H9 (cell line): ENCODE data around the gene C2orf68. TPM values are rescaled to one million over a fixed set of nuclear protein-coding genes. Genes with fewer than 3 reads are reported as not detected.

Experiments used
- DNase-seq: peaks from one replicate; pipeline ENCODE4 v3.0.0-alpha.2; 2017
- H2AFZ ChIP-seq: one replicate; pipeline ENCODE4 v1.6.1; 2013; ENCODE audit warnings: mild to moderate bottlenecking, low read length, control low read depth, moderate library complexity
- H2AK5ac ChIP-seq: 2 replicates; pipeline ENCODE4 v1.6.1; 2013; ENCODE audit warnings: low read length, control low read depth, mixed read lengths; ENCODE audit not compliant: insufficient read length
- H2BK120ac ChIP-seq: one replicate; pipeline ENCODE4 v1.6.1; 2013; ENCODE audit warnings: low read depth, mild to moderate bottlenecking, low read length, control low read depth, inconsistent platforms; ENCODE audit not compliant: poor library complexity, severe bottlenecking
- H2BK12ac ChIP-seq: 2 replicates; pipeline ENCODE4 v1.6.1; 2013; ENCODE audit warnings: low read length, control low read depth, mixed read lengths, low read depth; ENCODE audit not compliant: insufficient read length
- H2BK15ac ChIP-seq: 2 replicates; pipeline ENCODE4 v1.6.1; 2013; ENCODE audit warnings: low read depth, low read length, control low read depth
- H2BK20ac ChIP-seq: one replicate; pipeline ENCODE4 v1.6.1; 2013; ENCODE audit warnings: low read depth, mild to moderate bottlenecking, low read length, control low read depth, inconsistent platforms; ENCODE audit not compliant: poor library complexity, severe bottlenecking
- H2BK5ac ChIP-seq: 2 replicates; pipeline ENCODE4 v1.6.1; 2013; ENCODE audit warnings: low read length, control low read depth, mixed read lengths; ENCODE audit not compliant: insufficient read length
- H3K14ac ChIP-seq: 2 replicates; pipeline ENCODE4 v1.6.1; 2013; ENCODE audit warnings: low read length, control low read depth; ENCODE audit not compliant: insufficient read depth
- H3K18ac ChIP-seq: 2 replicates; pipeline ENCODE4 v1.6.1; 2013; ENCODE audit warnings: low read depth, mild to moderate bottlenecking, mixed read lengths, low read length, control low read depth; ENCODE audit not compliant: insufficient read length
- H3K23ac ChIP-seq: 2 replicates; pipeline ENCODE4 v1.6.1; 2013; ENCODE audit warnings: low read length, control low read depth, mixed read lengths, low read depth; ENCODE audit not compliant: insufficient read length
- H3K23me2 ChIP-seq: 2 replicates; pipeline ENCODE4 v1.6.1; 2013; ENCODE audit warnings: low read depth, mild to moderate bottlenecking, mixed read lengths, low read length, control low read depth; ENCODE audit not compliant: insufficient read length, poor library complexity, severe bottlenecking
- H3K27ac ChIP-seq: 2 replicates; pipeline ENCODE4 v1.5.1; 2013; ENCODE audit warnings: low read length, control low read depth, mixed read lengths, low read depth; ENCODE audit not compliant: insufficient read length
- H3K27me3 ChIP-seq: 2 replicates; pipeline ENCODE4 v1.6.1; 2013; ENCODE audit warnings: low read length, control low read depth, inconsistent platforms; ENCODE audit not compliant: insufficient read depth
- H3K4ac ChIP-seq: 2 replicates; pipeline ENCODE4 v1.6.1; 2013; ENCODE audit warnings: low read depth, mild to moderate bottlenecking, control low read depth, inconsistent platforms, low read length, moderate library complexity
- H3K4me1 ChIP-seq: 2 replicates; pipeline ENCODE4 v1.6.1; 2013; ENCODE audit warnings: low read length, control low read depth, inconsistent platforms; ENCODE audit not compliant: insufficient read depth
- H3K4me2 ChIP-seq: 2 replicates; pipeline ENCODE4 v1.6.1; 2013; ENCODE audit warnings: low read length, control low read depth, mixed read lengths; ENCODE audit not compliant: insufficient read length, insufficient read depth
- H3K56ac ChIP-seq: 2 replicates; pipeline ENCODE4 v1.6.1; 2013; ENCODE audit warnings: low read depth, mild to moderate bottlenecking, mixed read lengths, low read length, control low read depth; ENCODE audit not compliant: insufficient read length
- H3K79me1 ChIP-seq: 2 replicates; pipeline ENCODE4 v1.6.1; 2013; ENCODE audit warnings: low read depth, mild to moderate bottlenecking, moderate library complexity, low read length, control low read depth, inconsistent platforms; ENCODE audit not compliant: insufficient read depth, poor library complexity, severe bottlenecking
- H3K79me2 ChIP-seq: 2 replicates; pipeline ENCODE4 v1.6.1; 2013; ENCODE audit warnings: low read length, control low read depth, inconsistent platforms; ENCODE audit not compliant: insufficient read depth
- H3K9ac ChIP-seq: 2 replicates; pipeline ENCODE4 v1.6.1; 2013; ENCODE audit warnings: low read length, control low read depth, mixed read lengths; ENCODE audit not compliant: insufficient read length; ENCODE audit errors: extremely low read depth
- H3K9me3 ChIP-seq: one replicate; pipeline ENCODE4 v1.6.1; 2013; ENCODE audit warnings: low read depth, low read length, inconsistent platforms; ENCODE audit not compliant: control insufficient read depth
- H3T11ph ChIP-seq: one replicate; pipeline ENCODE4 v1.6.1; 2013; ENCODE audit warnings: mild to moderate bottlenecking, low read length, control low read depth, inconsistent platforms
- H4K20me1 ChIP-seq: one replicate; pipeline ENCODE4 v1.6.1; 2013; ENCODE audit not compliant: control insufficient read depth, insufficient read length, insufficient read depth
- H4K5ac ChIP-seq: 2 replicates; pipeline ENCODE4 v1.6.1; 2013; ENCODE audit warnings: low read depth, mild to moderate bottlenecking, mixed read lengths, low read length, control low read depth; ENCODE audit not compliant: insufficient read length
- H4K8ac ChIP-seq: replicated peaks from 2 replicates; pipeline ENCODE4 v1.6.1; 2013; ENCODE audit warnings: low read length, control low read depth, mixed read lengths, low read depth; ENCODE audit not compliant: insufficient read length
- H4K91ac ChIP-seq: 2 replicates; pipeline ENCODE4 v1.6.1; 2013; ENCODE audit warnings: low read depth, mild to moderate bottlenecking, moderate library complexity, mixed read lengths, low read length, control low read depth; ENCODE audit not compliant: insufficient read length
- H3K27ac Mint-ChIP-seq, 3 experiments: 2 replicates in 2 of 3; 3 replicates in 1 of 3; pipeline ENCODE4 v1.8.0; 2020 to 2021; ENCODE audit warnings: mixed read lengths in 3 of 3, mild to moderate bottlenecking in 1 of 3, moderate library complexity in 1 of 3
- H3K27me3 Mint-ChIP-seq: 2 replicates; pipeline ENCODE4 v1.8.0; 2021; ENCODE audit warnings: low read depth, mild to moderate bottlenecking, moderate library complexity, mixed read lengths
- H3K36me3 Mint-ChIP-seq, 3 experiments: 2 replicates in 2 of 3; 3 replicates in 1 of 3; pipeline ENCODE4 v1.8.0; 2020 to 2021; ENCODE audit warnings: low read depth in 3 of 3, mixed read lengths in 3 of 3; ENCODE audit not compliant: insufficient read depth in 1 of 3
- H3K4me1 Mint-ChIP-seq, 2 experiments: 2 replicates each; pipeline ENCODE4 v1.8.0; 2020; ENCODE audit warnings: mixed read lengths in 2 of 2
- H3K4me3 Mint-ChIP-seq, 2 experiments: 2 replicates in 1 of 2; 3 replicates in 1 of 2; pipeline ENCODE4 v1.8.0; 2020 to 2021; ENCODE audit warnings: mild to moderate bottlenecking in 2 of 2, mixed read lengths in 2 of 2, moderate library complexity in 1 of 2
- H3K9me3 Mint-ChIP-seq, 2 experiments: 2 replicates in 1 of 2; 3 replicates in 1 of 2; pipeline ENCODE4 v1.8.0; 2020; ENCODE audit warnings: mild to moderate bottlenecking in 2 of 2, mixed read lengths in 2 of 2, moderate library complexity in 1 of 2
- WGBS: extraction: QIAGEN DNeasy Blood & Tissue Kit; methylation state at CpG from one replicate; pipeline ENCODE4 v1.1.7; 2013; ENCODE audit warnings: missing lambda C conversion rate, low lambda C conversion rate, mixed read lengths; ENCODE audit not compliant: insufficient read length; ENCODE audit errors: extremely low coverage; 5-methylcytosine and 5-hydroxymethylcytosine counted together
- total RNA-seq: library from RNA; stranded (reverse); gene quantifications from 2 replicates; pipeline ENCODE4 v1.2.1, GENCODE V29; 2021
- TF ChIP-seq, protein P1 (sequence below): fragments of 200-600 bp; sonication (generic); conservative IDR thresholded peaks from 3 replicates; pipeline ENCODE4 v1.8.0; 2021; ENCODE audit warnings: antibody characterized with exemption, mild to moderate bottlenecking

C2orf68 gene
- total RNA-seq, 1 experiment from 2014 or later: 39.6 TPM

DNA sequence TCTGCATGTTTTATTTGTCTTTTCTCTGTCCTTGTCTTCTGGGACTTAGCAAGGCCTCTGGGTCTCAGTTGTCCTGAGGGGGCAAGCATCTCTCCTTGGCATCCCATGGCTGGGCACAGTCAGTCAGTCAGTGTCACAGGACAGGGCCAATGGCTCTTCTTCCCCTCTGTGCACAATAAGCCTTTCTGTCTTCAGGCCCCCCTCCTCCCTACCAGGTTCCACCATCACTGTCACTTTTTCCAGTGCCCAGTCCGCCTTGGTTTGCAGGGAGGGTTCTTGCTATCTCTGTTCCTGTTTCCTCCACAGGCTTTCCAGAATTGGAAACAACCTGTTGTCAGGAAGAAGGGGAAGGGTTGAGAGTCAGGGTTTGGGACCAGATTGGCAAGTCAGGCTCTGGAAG is 29.4 kb downstream of the C2orf68 start:
- H3K9me3 ChIP-seq: no peaks in the 10 kb centered on the region
- peaks cover 5% of the 10 kb centered on the region; the same call in 1 of the 2 replicates for H3K27me3 ChIP-seq
- H4K20me1 ChIP-seq: no peaks in the 10 kb centered on the region
- Mint-ChIP-seq H3K4me1 (peaks cover 21 to 24% of the 10 kb centered on the region in 2 experiments), H3K27ac (no peak overlapping the region), H3K4me3 (no peak overlapping the region), H3K9me3 (no peaks in the 10 kb centered on the region; a peak in 1 of 5 replicates), H3K27me3 (peaks cover 17% of the 10 kb centered on the region), H3K36me3 (no peaks in the 10 kb centered on the region; a peak in 2 of 7 replicates)
- TF ChIP-seq, protein P1, sequence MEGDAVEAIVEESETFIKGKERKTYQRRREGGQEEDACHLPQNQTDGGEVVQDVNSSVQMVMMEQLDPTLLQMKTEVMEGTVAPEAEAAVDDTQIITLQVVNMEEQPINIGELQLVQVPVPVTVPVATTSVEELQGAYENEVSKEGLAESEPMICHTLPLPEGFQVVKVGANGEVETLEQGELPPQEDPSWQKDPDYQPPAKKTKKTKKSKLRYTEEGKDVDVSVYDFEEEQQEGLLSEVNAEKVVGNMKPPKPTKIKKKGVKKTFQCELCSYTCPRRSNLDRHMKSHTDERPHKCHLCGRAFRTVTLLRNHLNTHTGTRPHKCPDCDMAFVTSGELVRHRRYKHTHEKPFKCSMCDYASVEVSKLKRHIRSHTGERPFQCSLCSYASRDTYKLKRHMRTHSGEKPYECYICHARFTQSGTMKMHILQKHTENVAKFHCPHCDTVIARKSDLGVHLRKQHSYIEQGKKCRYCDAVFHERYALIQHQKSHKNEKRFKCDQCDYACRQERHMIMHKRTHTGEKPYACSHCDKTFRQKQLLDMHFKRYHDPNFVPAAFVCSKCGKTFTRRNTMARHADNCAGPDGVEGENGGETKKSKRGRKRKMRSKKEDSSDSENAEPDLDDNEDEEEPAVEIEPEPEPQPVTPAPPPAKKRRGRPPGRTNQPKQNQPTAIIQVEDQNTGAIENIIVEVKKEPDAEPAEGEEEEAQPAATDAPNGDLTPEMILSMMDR: no peak
- H3K9ac ChIP-seq: no peak overlapping the region
- no peak overlapping the region for H3K23ac ChIP-seq
- H3K79me1 ChIP-seq: no peaks in the 10 kb centered on the region
- no peak overlapping the region for H3T11ph ChIP-seq
- no peaks in the 10 kb centered on the region for H3K79me2 ChIP-seq
- H3K27ac ChIP-seq: no peak overlapping the region
- no peak overlapping the region for H2AFZ ChIP-seq
- H3K4me2 ChIP-seq: no peak overlapping the region
- no peak overlapping the region for H3K18ac ChIP-seq
- no peak overlapping the region for H4K91ac ChIP-seq
- no peak overlapping the region for H2BK12ac ChIP-seq
- no CpG with 5 or more reads among the region's 1 CpG for WGBS
- H3K14ac ChIP-seq: no peak overlapping the region
- no peak overlapping the region for H2BK20ac ChIP-seq
- H4K8ac ChIP-seq: no peak overlapping the region
- peaks cover 7% of the 10 kb centered on the region for H3K23me2 ChIP-seq
- no peak for DNase-seq
- no peak overlapping the region for H2AK5ac ChIP-seq
- no peak overlapping the region for H2BK120ac ChIP-seq
- no peak overlapping the region for H2BK15ac ChIP-seq
- H3K56ac ChIP-seq: no peak overlapping the region
- H4K5ac ChIP-seq: no peak overlapping the region
- H2BK5ac ChIP-seq: no peak overlapping the region
- H3K4me1 ChIP-seq: peaks cover 3% of the 10 kb centered on the region; the same call in 1 of the 2 replicates
- H3K4ac ChIP-seq: no peak overlapping the region
